ENCODE results near the gene ZNF669.

DNA sequence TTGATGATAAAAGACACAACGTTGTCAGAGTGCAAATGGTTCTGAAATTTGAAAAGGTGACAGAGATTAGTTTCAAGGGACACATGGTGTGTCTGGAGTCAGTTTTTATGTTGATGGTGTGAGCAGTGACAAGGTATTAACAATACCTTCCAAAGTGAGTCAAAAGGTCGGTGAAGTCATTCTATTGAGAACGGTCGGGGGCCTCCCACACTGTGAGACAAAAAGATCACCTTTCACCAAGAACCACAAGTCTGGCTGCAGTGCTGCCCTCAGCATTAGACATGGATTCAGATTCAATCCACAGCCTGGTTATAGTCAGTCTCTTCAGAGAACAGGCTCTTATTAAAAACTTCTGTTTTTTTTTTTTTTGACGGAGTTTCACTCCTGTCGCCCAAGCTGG is 41.1 kb upstream of the ZNF669 start:
- TF ChIP-seq, protein P1, sequence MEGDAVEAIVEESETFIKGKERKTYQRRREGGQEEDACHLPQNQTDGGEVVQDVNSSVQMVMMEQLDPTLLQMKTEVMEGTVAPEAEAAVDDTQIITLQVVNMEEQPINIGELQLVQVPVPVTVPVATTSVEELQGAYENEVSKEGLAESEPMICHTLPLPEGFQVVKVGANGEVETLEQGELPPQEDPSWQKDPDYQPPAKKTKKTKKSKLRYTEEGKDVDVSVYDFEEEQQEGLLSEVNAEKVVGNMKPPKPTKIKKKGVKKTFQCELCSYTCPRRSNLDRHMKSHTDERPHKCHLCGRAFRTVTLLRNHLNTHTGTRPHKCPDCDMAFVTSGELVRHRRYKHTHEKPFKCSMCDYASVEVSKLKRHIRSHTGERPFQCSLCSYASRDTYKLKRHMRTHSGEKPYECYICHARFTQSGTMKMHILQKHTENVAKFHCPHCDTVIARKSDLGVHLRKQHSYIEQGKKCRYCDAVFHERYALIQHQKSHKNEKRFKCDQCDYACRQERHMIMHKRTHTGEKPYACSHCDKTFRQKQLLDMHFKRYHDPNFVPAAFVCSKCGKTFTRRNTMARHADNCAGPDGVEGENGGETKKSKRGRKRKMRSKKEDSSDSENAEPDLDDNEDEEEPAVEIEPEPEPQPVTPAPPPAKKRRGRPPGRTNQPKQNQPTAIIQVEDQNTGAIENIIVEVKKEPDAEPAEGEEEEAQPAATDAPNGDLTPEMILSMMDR (IDR thresholded peaks at IDR 0.05) = no peak
- TF ChIP-seq POLR2AphosphoS5 (IDR thresholded peaks at IDR 0.05) (no peak), POLR2A (IDR thresholded peaks at IDR 0.05; ENCODE audit: low read depth) (no peak), EP300 (IDR thresholded peaks at IDR 0.05) (no peak)

Data from esophagus muscularis mucosa (tissue), 4 donors.